A549 (cell line): ENCODE results near the gene ABHD2. TPM values are rescaled to one million over a fixed set of nuclear protein-coding genes. Genes with fewer than 3 reads are reported as not detected.

Experiments used
- ATAC-seq, 2 experiments: fragments of 200-7000 bp in 1 of 2; fragments of >200 bp in 1 of 2; cut with Nextera tagmentation in 1 of 2; cut with Tn5 transposase in 1 of 2; 3 replicates each; pipeline versions ENCODE4 v1.8.0 to v1.9.1; 2018 to 2020; ENCODE audit warnings: mild to moderate bottlenecking in 1 of 2, moderate library complexity in 1 of 2
- CTCF ChIA-PET: fragments of 300-600 bp; sonication (Branson Sonifier 250); formaldehyde crosslinking; extraction: SDS; loops from one replicate; lab custom pipeline; 2021; ENCODE audit warnings: antibody characterized with exemption, inconsistent platforms; lab: Yijun Ruan, JAX
- POLR2A ChIA-PET: fragments of 350-600 bp; formaldehyde crosslinking; extraction: SDS; loops from one replicate; lab custom pipeline; 2021; ENCODE audit warnings: antibody characterized with exemption, inconsistent platforms; lab: Yijun Ruan, JAX
- DNase-seq, 2 experiments: peaks; one replicate each; pipeline versions ENCODE4 v3.0.0 to v3.0.0-alpha.2; 2011 to 2016; ENCODE audit warnings: low read depth in 1 of 2, low spot score in 1 of 2
- FAIRE-seq: peaks from 2 replicates; lab custom pipeline; 2011; peaks lifted over from hg19 to GRCh38; lab: Jason Lieb, UNC
- H3K27ac ChIP-seq, 2 experiments: fragments of >200 bp; sonication (Bioruptor Twin); formaldehyde crosslinking; 3 replicates each; pipeline ENCODE4 v1.5.1; 2016 to 2017
- H3K4me1 ChIP-seq: fragments of >200 bp; sonication (Bioruptor Twin); formaldehyde crosslinking; 3 replicates; pipeline ENCODE4 v1.6.1; 2016
- H3K4me2 ChIP-seq: fragments of >200 bp; sonication (Bioruptor Twin); formaldehyde crosslinking; 3 replicates; pipeline ENCODE4 v1.6.1; 2016
- H3K4me3 ChIP-seq: fragments of >200 bp; sonication (Bioruptor Twin); formaldehyde crosslinking; 3 replicates; pipeline ENCODE4 v1.5.1; 2016
- H3K9me3 ChIP-seq: fragments of >200 bp; sonication (Bioruptor Twin); formaldehyde crosslinking; 3 replicates; pipeline ENCODE4 v1.6.1; 2016
- ATOH8 ChIP-seq: fragments of 250-450 bp; sonication (Bioruptor Pico); IDR thresholded peaks from 2 replicates; pipeline ENCODE4 v1.5.0; 2020; ENCODE audit warnings: low read depth, mild to moderate bottlenecking, moderate library complexity
- CBX2 ChIP-seq: fragments of 200-600 bp; sonication (generic); IDR thresholded peaks from 2 replicates; pipeline ENCODE4 v1.6.1; 2016; ENCODE audit warnings: low read depth, mild to moderate bottlenecking, borderline replicate concordance
- CEBPB ChIP-seq, 2 experiments: fragments of >200 bp in 1 of 2; sonication (Bioruptor Twin) in 1 of 2; formaldehyde crosslinking in 1 of 2; IDR thresholded peaks; 2 replicates each; pipeline ENCODE4 v1.6.1; 2012 to 2016
- CHD2 ChIP-seq: fragments of 150-350 bp; IDR thresholded peaks from 2 replicates; pipeline ENCODE4 v1.6.1; 2014; ENCODE audit warnings: low read length; ENCODE audit not compliant: partially characterized antibody
- CHD4 ChIP-seq: fragments of 200-600 bp; sonication (generic); IDR thresholded peaks from 2 replicates; pipeline ENCODE4 v1.6.1; 2016; ENCODE audit warnings: antibody characterized with exemption, mild to moderate bottlenecking, borderline replicate concordance
- CTCF ChIP-seq: fragments of >200 bp; sonication (Bioruptor Twin); formaldehyde crosslinking; IDR thresholded peaks from 3 replicates; pipeline ENCODE4 v1.5.1; 2016
- EHF ChIP-seq: fragments of 250-450 bp; sonication (Bioruptor Pico); IDR thresholded peaks from 2 replicates; pipeline ENCODE4 v1.5.0; 2020; ENCODE audit warnings: mild to moderate bottlenecking
- EP300 ChIP-seq, 2 experiments: fragments of >200 bp; sonication (Bioruptor Twin); formaldehyde crosslinking; IDR thresholded peaks; 2 replicates in 1 of 2; 3 replicates in 1 of 2; pipeline ENCODE4 v1.6.1; 2016 to 2017
- ESRRA ChIP-seq: fragments of 150-350 bp; IDR thresholded peaks from 2 replicates; pipeline ENCODE4 v1.6.1; 2014; ENCODE audit warnings: mild to moderate bottlenecking, low read length, borderline replicate concordance
- FOSB ChIP-seq: fragments of 250-450 bp; sonication (Bioruptor Pico); IDR thresholded peaks from 2 replicates; pipeline ENCODE4 v1.5.0; 2020; ENCODE audit warnings: mild to moderate bottlenecking, moderate library complexity
- FOSL2 ChIP-seq, 2 experiments: fragments of 450-650 bp in 1 of 2; fragments of >200 bp in 1 of 2; sonication (Bioruptor Twin) in 1 of 2; formaldehyde crosslinking; IDR thresholded peaks; 2 replicates each; pipeline versions ENCODE4 v1.5.0 to v1.6.1; 2016 to 2020; ENCODE audit warnings: mild to moderate bottlenecking in 1 of 2, moderate library complexity in 1 of 2
- FOXS1 ChIP-seq: fragments of 250-450 bp; sonication (Bioruptor Pico); IDR thresholded peaks from 2 replicates; pipeline ENCODE4 v1.5.0; 2020; ENCODE audit warnings: mild to moderate bottlenecking, moderate library complexity
- GATA3 ChIP-seq: IDR thresholded peaks from 2 replicates; pipeline ENCODE4 v1.6.1; 2012; ENCODE audit warnings: borderline replicate concordance
- HEYL ChIP-seq: fragments of 250-450 bp; sonication (Bioruptor Pico); IDR thresholded peaks from 2 replicates; pipeline ENCODE4 v1.8.0; 2021; ENCODE audit warnings: mild to moderate bottlenecking, moderate library complexity
- HMGXB4 ChIP-seq: fragments of 250-450 bp; sonication (Bioruptor Pico); IDR thresholded peaks from 2 replicates; pipeline ENCODE4 v1.5.0; 2021; ENCODE audit warnings: mild to moderate bottlenecking, moderate library complexity, borderline replicate concordance
- HOXA7 ChIP-seq: fragments of 250-450 bp; sonication (Bioruptor Pico); IDR thresholded peaks from 2 replicates; pipeline ENCODE4 v1.5.0; 2020; ENCODE audit warnings: mild to moderate bottlenecking, moderate library complexity
- HOXB5 ChIP-seq: fragments of 250-450 bp; sonication (Bioruptor Pico); IDR thresholded peaks from 2 replicates; pipeline ENCODE4 v1.5.0; 2020; ENCODE audit warnings: mild to moderate bottlenecking, moderate library complexity
- KDM5A ChIP-seq: fragments of 200-600 bp; sonication (generic); IDR thresholded peaks from 2 replicates; pipeline ENCODE4 v1.6.1; 2016; ENCODE audit warnings: antibody characterized with exemption, mild to moderate bottlenecking
- MAZ ChIP-seq: fragments of 150-350 bp; IDR thresholded peaks from 2 replicates; pipeline ENCODE4 v1.6.1; 2014; ENCODE audit warnings: antibody characterized with exemption, low read depth, low read length, borderline replicate concordance
- MYC ChIP-seq: IDR thresholded peaks from 2 replicates; pipeline ENCODE4 v1.6.1; 2012; ENCODE audit warnings: mild to moderate bottlenecking, inconsistent platforms, low read length, improper control_type of control experiment, borderline replicate concordance
- NFE2L2 ChIP-seq: fragments of 150-350 bp; conservative IDR thresholded peaks from 2 replicates; pipeline ENCODE4 v1.6.1; 2014; ENCODE audit warnings: low read length
- NR3C1 ChIP-seq: fragments of >200 bp; sonication (Bioruptor Twin); formaldehyde crosslinking; IDR thresholded peaks from 3 replicates; pipeline ENCODE4 v1.6.1; 2017
- RFX5 ChIP-seq: fragments of 450-650 bp; IDR thresholded peaks from 2 replicates; pipeline ENCODE4 v1.7.1; 2014; ENCODE audit warnings: antibody characterized with exemption, mild to moderate bottlenecking, moderate library complexity
- SMC3 ChIP-seq: fragments of >200 bp; sonication (Bioruptor Twin); formaldehyde crosslinking; IDR thresholded peaks from 3 replicates; pipeline ENCODE4 v1.6.1; 2018; ENCODE audit warnings: inconsistent platforms
- ZC3H11A ChIP-seq: fragments of 450-650 bp; IDR thresholded peaks from 2 replicates; pipeline ENCODE4 v1.6.1; 2014; ENCODE audit warnings: antibody characterized with exemption, mild to moderate bottlenecking
- ZFP36 ChIP-seq: fragments of 450-650 bp; IDR thresholded peaks from 2 replicates; pipeline ENCODE4 v1.6.1; 2014; ENCODE audit warnings: borderline replicate concordance; ENCODE audit not compliant: partially characterized antibody
- ZSCAN20 ChIP-seq: fragments of 250-450 bp; sonication (Bioruptor Pico); IDR thresholded peaks from 2 replicates; pipeline ENCODE4 v1.8.0; 2022; ENCODE audit warnings: mild to moderate bottlenecking, moderate library complexity
- WGBS: methylation state at CpG from one replicate; pipeline ENCODE4 v1.1.6; 2017; ENCODE audit errors: missing lambda C conversion rate; 5-methylcytosine and 5-hydroxymethylcytosine counted together
- polyA plus RNA-seq, 4 experiments: library from polyadenylated mRNA; depleted of rRNA in 3 of 4; stranded (reverse); fragments of >200 nt; fragmentation: RNase III in 1 of 4; extraction: RNeasy Plus Mini Kit Qiagen cat#74134 plus additional on column Dnase treatment in 1 of 4; gene quantifications; 2 replicates in 3 of 4; 3 replicates in 1 of 4; pipeline ENCODE4 v1.2.3, GENCODE V29; 2011 to 2017
- TF ChIP-seq, protein P1 (sequence below): fragments of 450-650 bp; IDR thresholded peaks from 2 replicates; pipeline ENCODE4 v1.6.1; 2014; ENCODE audit warnings: antibody characterized with exemption
- TF ChIP-seq, protein P2 (sequence below): IDR thresholded peaks from 2 replicates; pipeline ENCODE4 v1.6.1; 2012

Gene ABHD2
- polyA plus RNA-seq, 2 of the 4 experiments (the other 2 are of a cell fraction) = 36.2 to 63.3 TPM

- ATAC-seq = no peak
- H3K4me3 ChIP-seq = no peak overlapping the region
- H3K9me3 ChIP-seq = no peaks in the 10 kb centered on the region
- H3K4me1 ChIP-seq = no peaks in the 10 kb centered on the region
- ChIA-PET CTCF (interaction anchor here (0.6 to 1.7 kb wide), 12 partner anchors 9 to 161 kb away, joined by 3 to 7 read pairs (median 3); no protein-coding TSS in a partner anchor), POLR2A (interaction anchor here (0.8 kb wide), 1 partner anchor 54 kb away, joined by 4 read pairs; no protein-coding TSS in a partner anchor)
- no peak for FAIRE-seq
- no peak overlapping the region for H3K27ac ChIP-seq
- TF ChIP-seq FOSB (no peak), HMGXB4 (CRISPR knock-in tag) (no peak), HEYL (CRISPR knock-in tag) (no peak), CBX2 (no peak), CEBPB (IDR thresholded peaks at IDR 0.05) (no peak), FOXS1 (CRISPR knock-in tag) (no peak), EP300 (IDR thresholded peaks at IDR 0.05) (no peak), ZSCAN20 (CRISPR knock-in tag) (no peak), MYC (no peak), MAZ (no peak), CHD4 (no peak), ESRRA (no peak), ATOH8 (CRISPR knock-in tag) (no peak), ZFP36 (no peak), HOXA7 (CRISPR knock-in tag) (no peak), GATA3 (no peak), CHD2 (no peak)
- H3K4me2 ChIP-seq = no peak overlapping the region
- WGBS = 88% methylated on average over 5 of the region's 5 CpGs
- DNase-seq = no peak
Measured at GRCh38 chr15:89039142-89039541, 49.1 kb upstream of the ABHD2 start.

GRCh38 chr15:89041507-89041906 lies 46.7 kb upstream of the ABHD2 start:
- Histone ChIP-seq H3K4me1 (no peaks in the 10 kb centered on the region), H3K9me3 (no peaks in the 10 kb centered on the region), H3K4me3 (no peak overlapping the region), H3K27ac (no peak overlapping the region), H3K4me2 (no peak overlapping the region)
- FAIRE-seq (no peak), ATAC-seq (peak; percentile 39 to 53; a peak in 3 of 6 replicates), DNase-seq (no peak)
- TF ChIP-seq CEBPB (IDR thresholded peaks at IDR 0.05) = no peak
- TF ChIP-seq, protein P1, sequence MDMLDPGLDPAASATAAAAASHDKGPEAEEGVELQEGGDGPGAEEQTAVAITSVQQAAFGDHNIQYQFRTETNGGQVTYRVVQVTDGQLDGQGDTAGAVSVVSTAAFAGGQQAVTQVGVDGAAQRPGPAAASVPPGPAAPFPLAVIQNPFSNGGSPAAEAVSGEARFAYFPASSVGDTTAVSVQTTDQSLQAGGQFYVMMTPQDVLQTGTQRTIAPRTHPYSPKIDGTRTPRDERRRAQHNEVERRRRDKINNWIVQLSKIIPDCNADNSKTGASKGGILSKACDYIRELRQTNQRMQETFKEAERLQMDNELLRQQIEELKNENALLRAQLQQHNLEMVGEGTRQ = no peak
- TF ChIP-seq FOSL2 (IDR thresholded peaks at IDR 0.05) = no peak
- no peak for TF ChIP-seq FOSL2 (CRISPR knock-in tag; IDR thresholded peaks at IDR 0.05)
- no peak for TF ChIP-seq ZC3H11A
- TF ChIP-seq NR3C1 = no peak
- TF ChIP-seq NFE2L2 = no peak
- TF ChIP-seq SMC3 = no peak
- no peak for TF ChIP-seq KDM5A
- TF ChIP-seq, protein P2, sequence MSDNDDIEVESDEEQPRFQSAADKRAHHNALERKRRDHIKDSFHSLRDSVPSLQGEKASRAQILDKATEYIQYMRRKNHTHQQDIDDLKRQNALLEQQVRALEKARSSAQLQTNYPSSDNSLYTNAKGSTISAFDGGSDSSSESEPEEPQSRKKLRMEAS = no peak
- TF ChIP-seq CTCF = no peak
- no peak for TF ChIP-seq EHF (CRISPR knock-in tag)
- no peak for TF ChIP-seq MYC
- no peak for TF ChIP-seq RFX5
- TF ChIP-seq HOXB5 (CRISPR knock-in tag) = no peak
- ChIA-PET CTCF (interaction anchor here (0.6 to 3.9 kb wide), 10 partner anchors 14 to 168 kb away, joined by 3 to 31 read pairs (median 5); no protein-coding TSS in a partner anchor), POLR2A (no interaction called here)
- 70% methylated on average over 5 of the region's 5 CpGs for WGBS
